AG04450 (cell line): Measurements from ENCODE around the gene LONP2. TPM values are rescaled to one million over a fixed set of nuclear protein-coding genes. Genes with fewer than 3 reads are reported as not detected.
A peak's percentile ranks its signal among the peaks of the same experiment; 100 is the strongest.
"Not testable (repeated sequence)": the region's sequence is repeated elsewhere in the genome, so short reads cannot be mapped to it uniquely, and the experiment has no call there.

Experiments
- CTCF ChIA-PET: fragments of 300-600, 350-600 bp; formaldehyde crosslinking; extraction: SDS; loops from one replicate; lab custom pipeline; 2022; ENCODE audit warnings: antibody characterized with exemption, inconsistent platforms; lab: Charles Lee
- POLR2A ChIA-PET: fragments of 350-600 bp; formaldehyde crosslinking; extraction: SDS; loops from one replicate; lab custom pipeline; 2021; ENCODE audit warnings: antibody characterized with exemption, inconsistent platforms; lab: Yijun Ruan, JAX
- DNase-seq: peaks from one replicate; pipeline ENCODE4 v3.0.0-alpha.2; 2011; ENCODE audit warnings: low read depth, low spot score
- H3K27ac ChIP-seq: one replicate; pipeline ENCODE4 v1.5.1; 2012; ENCODE audit warnings: low read depth, low read length, control low read depth
- H3K27me3 ChIP-seq: one replicate; pipeline ENCODE4 v1.6.0; 2012; ENCODE audit warnings: low read length; ENCODE audit not compliant: control insufficient read depth, insufficient read depth
- H3K4me3 ChIP-seq: 2 replicates; pipeline ENCODE4 v1.5.1; 2011; ENCODE audit warnings: mild to moderate bottlenecking, low read depth, low read length, control low read depth
- H3K9me3 ChIP-seq: 2 replicates; pipeline ENCODE4 v1.5.1; 2012; ENCODE audit warnings: low read length; ENCODE audit not compliant: control insufficient read depth, insufficient read depth
- polyA plus RNA-seq: library from polyadenylated mRNA; depleted of rRNA; stranded (reverse); fragments of >200 nt; gene quantifications from 2 replicates; pipeline ENCODE4 v1.2.3, GENCODE V29; 2011
- TF ChIP-seq, protein P1 (sequence below): IDR thresholded peaks from 2 replicates; pipeline ENCODE4 v1.5.1; 2011; ENCODE audit warnings: low read depth, low read length, control low read depth, inconsistent platforms

LONP2 gene
- polyA plus RNA-seq, 1 experiment: 63.7 TPM

DNA sequence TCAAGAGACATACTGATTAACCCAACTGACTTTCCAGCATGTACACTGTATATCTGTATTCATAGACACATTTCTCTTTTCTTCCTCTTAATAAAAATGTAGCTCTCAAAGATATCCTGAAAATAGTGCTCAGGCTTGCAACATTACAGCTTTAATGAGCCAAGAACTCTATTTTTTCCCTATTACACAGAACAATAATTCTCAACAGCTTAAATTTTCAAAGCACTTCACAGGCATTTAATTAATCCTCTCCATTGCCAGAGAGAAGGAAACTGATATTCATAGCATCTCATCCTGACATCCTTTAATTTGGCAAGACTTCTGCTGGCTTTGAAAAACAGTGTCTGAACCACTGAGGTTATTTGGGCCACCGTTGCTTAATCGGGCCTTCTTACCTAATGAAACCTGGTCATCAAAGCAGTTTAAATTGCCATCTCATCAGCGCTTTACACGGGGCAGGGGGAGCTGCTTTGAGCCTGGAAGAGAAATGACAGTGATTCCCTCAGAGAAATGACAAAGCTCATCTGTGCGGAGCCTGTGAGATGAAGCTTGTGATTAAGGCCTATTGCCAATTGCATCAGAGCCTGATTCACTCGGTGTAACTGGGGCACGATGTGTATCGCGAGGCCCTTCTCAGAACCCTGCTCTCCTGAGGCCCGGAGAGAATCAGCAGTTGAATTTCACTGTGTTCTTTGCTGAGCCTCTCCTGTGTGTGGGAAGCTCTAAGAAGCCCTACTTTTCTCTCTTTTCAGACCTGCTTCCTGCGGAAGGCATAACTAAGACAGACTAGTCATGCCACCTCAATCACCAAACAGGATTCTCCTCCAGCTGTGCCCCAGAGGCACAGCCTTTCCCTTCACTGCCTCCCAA lies 149.6 kb downstream of the LONP2 start:
- Histone ChIP-seq H3K9me3 (no peaks in the 10 kb centered on the region), H3K27ac (peak overlapping the region; percentile 21), H3K27me3 (no peaks in the 10 kb centered on the region), H3K4me3 (no peak overlapping the region)
- TF ChIP-seq, protein P1, sequence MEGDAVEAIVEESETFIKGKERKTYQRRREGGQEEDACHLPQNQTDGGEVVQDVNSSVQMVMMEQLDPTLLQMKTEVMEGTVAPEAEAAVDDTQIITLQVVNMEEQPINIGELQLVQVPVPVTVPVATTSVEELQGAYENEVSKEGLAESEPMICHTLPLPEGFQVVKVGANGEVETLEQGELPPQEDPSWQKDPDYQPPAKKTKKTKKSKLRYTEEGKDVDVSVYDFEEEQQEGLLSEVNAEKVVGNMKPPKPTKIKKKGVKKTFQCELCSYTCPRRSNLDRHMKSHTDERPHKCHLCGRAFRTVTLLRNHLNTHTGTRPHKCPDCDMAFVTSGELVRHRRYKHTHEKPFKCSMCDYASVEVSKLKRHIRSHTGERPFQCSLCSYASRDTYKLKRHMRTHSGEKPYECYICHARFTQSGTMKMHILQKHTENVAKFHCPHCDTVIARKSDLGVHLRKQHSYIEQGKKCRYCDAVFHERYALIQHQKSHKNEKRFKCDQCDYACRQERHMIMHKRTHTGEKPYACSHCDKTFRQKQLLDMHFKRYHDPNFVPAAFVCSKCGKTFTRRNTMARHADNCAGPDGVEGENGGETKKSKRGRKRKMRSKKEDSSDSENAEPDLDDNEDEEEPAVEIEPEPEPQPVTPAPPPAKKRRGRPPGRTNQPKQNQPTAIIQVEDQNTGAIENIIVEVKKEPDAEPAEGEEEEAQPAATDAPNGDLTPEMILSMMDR: no peak
- CTCF ChIA-PET: interaction anchor here (1.0 kb wide), 2 partner anchors 170 to 230 kb away, joined by 3 to 7 read pairs; no protein-coding TSS in a partner anchor
- DNase-seq: no peak
- POLR2A ChIA-PET: interaction anchor here (0.7 to 1.3 kb wide), 4 partner anchors 8 to 104 kb away, joined by 4 to 6 read pairs (median 4); partner anchors contain the start of gene SIAH1

DNA sequence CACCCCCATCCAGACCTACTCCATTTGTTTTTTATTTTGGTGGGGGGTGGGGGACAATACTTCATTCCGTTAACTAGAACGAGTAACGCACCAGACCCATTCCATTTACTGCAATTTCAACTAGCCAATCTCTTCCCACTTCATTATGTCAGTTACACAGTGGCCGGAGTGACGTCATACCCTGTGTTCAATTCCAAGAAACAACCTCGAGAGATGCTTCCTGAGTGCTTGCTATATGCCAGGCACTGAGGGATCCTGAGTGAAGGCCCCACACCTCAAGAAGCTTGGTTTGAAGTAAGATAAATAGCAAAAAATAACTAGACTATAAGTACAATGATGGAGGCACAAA lies 150.2 kb downstream of the LONP2 start:
- CTCF ChIA-PET: no interaction called here
- peak overlapping the region; percentile 21 for H3K27ac ChIP-seq
- DNase-seq: no peak
- TF ChIP-seq, protein P1: no peak
- POLR2A ChIA-PET: interaction anchor here (0.7 to 1.3 kb wide), 3 partner anchors 9 to 104 kb away, joined by 4 to 6 read pairs (median 4); partner anchors contain the start of gene SIAH1
- no peaks in the 10 kb centered on the region for H3K9me3 ChIP-seq
- H3K4me3 ChIP-seq: no peak overlapping the region
- H3K27me3 ChIP-seq: no peaks in the 10 kb centered on the region

DNA sequence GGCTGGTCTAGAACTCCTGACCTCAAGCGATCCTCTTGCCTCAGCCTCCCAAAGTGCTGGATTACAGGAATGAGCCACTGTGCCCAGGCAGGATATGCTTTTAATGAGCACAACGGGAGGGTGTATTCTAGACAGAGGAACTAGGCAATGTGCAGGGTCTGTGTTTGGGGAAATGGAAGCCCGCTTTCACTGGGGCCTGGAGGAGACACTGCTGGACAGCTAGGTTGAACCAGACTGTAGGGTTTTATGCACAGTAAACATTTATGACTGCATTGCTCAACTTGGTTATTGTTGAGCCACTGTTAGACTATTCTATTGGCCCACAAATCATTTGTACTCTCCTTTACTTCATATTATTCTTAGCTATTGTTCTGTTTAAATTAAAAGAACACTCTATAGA lies 151.3 kb downstream of the LONP2 start:
- H3K9me3 ChIP-seq: no peaks in the 10 kb centered on the region
- H3K4me3 ChIP-seq: no peak overlapping the region
- CTCF ChIA-PET: no interaction called here
- no peaks in the 10 kb centered on the region for H3K27me3 ChIP-seq
- TF ChIP-seq, protein P1: no peak
- no peak for DNase-seq
- H3K27ac ChIP-seq: no peak overlapping the region
- POLR2A ChIA-PET: no interaction called here

DNA sequence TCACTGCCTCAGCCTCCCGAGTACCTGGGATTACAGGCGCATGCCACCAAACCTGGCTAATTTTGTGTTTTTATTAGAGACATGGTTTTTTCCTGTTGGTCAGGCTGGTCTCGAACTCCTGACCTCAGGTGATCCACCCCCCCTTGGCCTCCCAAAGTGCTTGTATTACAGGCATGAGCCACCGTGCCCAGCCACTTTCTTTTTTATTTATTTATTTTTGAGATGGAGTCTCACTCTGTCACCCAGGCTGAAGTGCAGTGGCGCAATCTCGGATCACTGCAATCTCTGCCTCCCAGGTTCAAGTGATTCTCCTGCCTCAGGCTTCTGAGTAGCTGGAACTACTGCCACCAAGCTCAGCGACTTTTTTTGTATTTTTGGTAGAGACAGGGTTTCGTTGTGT lies 158.4 kb downstream of the LONP2 start:
- H3K27ac ChIP-seq, POLR2A ChIA-PET, H3K9me3 ChIP-seq, DNase-seq, CTCF ChIA-PET, H3K27me3 ChIP-seq, H3K4me3 ChIP-seq: not testable (repeated sequence)

DNA sequence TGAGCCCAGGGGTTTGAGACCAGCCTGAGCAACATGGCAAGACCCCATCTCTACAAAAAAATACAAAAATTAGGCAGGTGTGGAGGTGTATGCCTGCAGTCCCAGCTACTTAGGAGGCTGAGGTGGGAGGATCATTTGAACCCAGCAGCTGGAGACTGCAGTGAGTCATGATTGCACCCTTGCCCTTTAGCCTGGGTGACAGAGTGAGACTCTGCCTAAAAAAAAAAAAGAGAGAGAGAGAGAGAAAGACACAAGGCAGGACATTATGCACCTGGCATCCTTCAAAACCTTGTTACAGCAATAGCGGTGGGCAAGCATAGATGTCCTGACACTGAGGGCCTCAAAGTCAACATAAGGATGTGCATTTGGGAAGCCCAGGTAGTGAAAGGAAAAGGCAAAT lies 161.1 kb downstream of the LONP2 start:
- no peak for DNase-seq
- Histone ChIP-seq H3K9me3 (no peaks in the 10 kb centered on the region), H3K4me3 (no peak overlapping the region), H3K27me3 (no peaks in the 10 kb centered on the region), H3K27ac (no peak overlapping the region)
- POLR2A ChIA-PET: no interaction called here
- TF ChIP-seq, protein P1: no peak
- CTCF ChIA-PET: no interaction called here
